Lung (tissue), 12 donors: ENCODE results near the gene DAAM1. TPM values are rescaled to one million over a fixed set of nuclear protein-coding genes. Genes with fewer than 3 reads are reported as not detected.

Experiments used
- ATAC-seq: fragments of 200-7000 bp; cut with Tn5 transposase; one replicate; pipeline ENCODE4 v1.9.1; 2020; ENCODE audit warnings: moderate number of reproducible peaks; ENCODE audit not compliant: insufficient read depth, low FRiP score
- DNase-seq, 3 donors: peaks; one replicate each; pipeline ENCODE4 v3.0.0-alpha.2; 2013 to 2017
- H3K27ac ChIP-seq, 2 donors: one replicate each; pipeline ENCODE4 v1.5.1; 2013; ENCODE audit warnings: mild to moderate bottlenecking in 2 of 2, moderate library complexity in 2 of 2, control low read depth in 1 of 2, inconsistent platforms in 1 of 2, low read depth in 1 of 2, low read length in 1 of 2
- H3K27me3 ChIP-seq, 3 donors: one replicate each; pipeline ENCODE4 v1.5.1; 2013; ENCODE audit warnings: low read length in 2 of 3; ENCODE audit not compliant: control insufficient read depth in 3 of 3, insufficient read depth in 3 of 3
- H3K36me3 ChIP-seq, 4 donors: one replicate each; pipeline ENCODE4 v1.5.1; 2013; ENCODE audit warnings: low read length in 4 of 4, mild to moderate bottlenecking in 1 of 4, moderate library complexity in 1 of 4; ENCODE audit not compliant: control insufficient read depth in 4 of 4, insufficient read depth in 4 of 4
- H3K4me1 ChIP-seq, 5 donors: one replicate each; pipeline ENCODE4 v1.5.1; 2013; ENCODE audit warnings: low read length in 5 of 5, mild to moderate bottlenecking in 2 of 5, moderate library complexity in 1 of 5; ENCODE audit not compliant: control insufficient read depth in 5 of 5, insufficient read depth in 5 of 5
- H3K4me3 ChIP-seq: one replicate; pipeline ENCODE4 v1.5.1; 2013; ENCODE audit warnings: mild to moderate bottlenecking, control low read depth, moderate library complexity
- H3K9ac ChIP-seq, 2 donors: one replicate each; pipeline ENCODE4 v1.5.1; 2013; ENCODE audit warnings: low read length in 2 of 2, control low read depth in 1 of 2; ENCODE audit not compliant: insufficient read depth in 1 of 2
- H3K9me3 ChIP-seq, 4 donors: one replicate each; pipeline ENCODE4 v1.5.1; 2013; ENCODE audit warnings: low read length in 3 of 4, mild to moderate bottlenecking in 1 of 4, moderate library complexity in 1 of 4; ENCODE audit not compliant: control insufficient read depth in 4 of 4, insufficient read depth in 3 of 4
- CTCF ChIP-seq: IDR thresholded peaks from 2 replicates; pipeline ENCODE4 v1.5.1; 2012; ENCODE audit warnings: mild to moderate bottlenecking; ENCODE audit errors: control extremely low read depth, extremely low read depth
- WGBS, 2 donors: extraction: QIAGEN DNeasy Blood & Tissue Kit; methylation state at CpG; one replicate each; pipeline ENCODE4 v1.1.7; 2013; 5-methylcytosine and 5-hydroxymethylcytosine counted together
- polyA plus RNA-seq, 2 donors: library from polyadenylated mRNA; stranded (reverse); fragments of 200-250 nt; gene quantifications; one replicate each; pipeline ENCODE4 v1.2.1, GENCODE V29; 2013
- total RNA-seq, 2 donors: library from RNA; depleted of rRNA in 1 of 2; stranded (reverse); fragments of >200 nt in 1 of 2; gene quantifications; one replicate each; pipeline ENCODE4 v1.2.1, GENCODE V29; 2014 to 2021
- donor health status: control.
- donor health status: control.
- donor health status: Bipolar disorder and iron deficiency.
- donor health status: healthy.
- donor health status: DM: yes; HTN: yes; CAD: no.

Gene DAAM1
- total and polyA plus RNA-seq, 4 donors: 10.3 to 84.6 (median 32.6) TPM

- WGBS, 2 donors: 66 to 78% methylated on average over 7 of the region's 7 CpGs
- Histone ChIP-seq H3K9me3 (no peaks in the 10 kb centered on the region), H3K36me3 (peaks cover 2 to 23% (median 16%) of the 10 kb centered on the region in 4 donors), H3K27me3 (no peaks in the 10 kb centered on the region), H3K27ac (no peak overlapping the region), H3K4me3 (no peak overlapping the region), H3K4me1 (peaks cover 0 to 28% (median 3%) of the 10 kb centered on the region in 5 donors), H3K9ac (no peak overlapping the region)
- no peak for DNase-seq
- no peak for ATAC-seq
- TF ChIP-seq CTCF: no peak
These were observed 74.4 kb downstream of the DAAM1 start for GRCh38 chr14:59262717-59263454.

GRCh38 chr14:59265808-59266207 is 77.3 kb downstream of the DAAM1 start:
- H3K9me3 ChIP-seq: no peaks in the 10 kb centered on the region
- H3K4me1 ChIP-seq: peaks cover 0 to 32% (median 3%) of the 10 kb centered on the region in 5 donors
- H3K27me3 ChIP-seq: no peaks in the 10 kb centered on the region
- no peak for DNase-seq
- TF ChIP-seq CTCF: no peak
- peaks cover 4 to 27% (median 22%) of the 10 kb centered on the region in 4 donors for H3K36me3 ChIP-seq
- H3K4me3 ChIP-seq: no peak overlapping the region
- ATAC-seq: no peak
- no peak overlapping the region for H3K9ac ChIP-seq
- H3K27ac ChIP-seq: peak overlapping the region in 1 of 2 donors; percentile 1

- TF ChIP-seq CTCF: no peak
- Histone ChIP-seq H3K27ac (no peak overlapping the region), H3K27me3 (no peaks in the 10 kb centered on the region), H3K36me3 (peaks cover 4 to 27% (median 22%) of the 10 kb centered on the region in 4 donors), H3K9ac (no peak overlapping the region), H3K4me1 (peaks cover 0 to 26% (median 3%) of the 10 kb centered on the region in 5 donors), H3K4me3 (no peak overlapping the region), H3K9me3 (no peaks in the 10 kb centered on the region)
- WGBS, 2 donors: 96 to 98% methylated on average over 2 of the region's 2 CpGs
- ATAC-seq (no peak), DNase-seq (no peak)
These were observed 78.6 kb downstream of the DAAM1 start for GRCh38 chr14:59267046-59267445.

GRCh38 chr14:59268011-59268410 is 79.5 kb downstream of the DAAM1 start:
- Histone ChIP-seq H3K27me3 (no peaks in the 10 kb centered on the region), H3K36me3 (peaks cover 4 to 27% (median 22%) of the 10 kb centered on the region in 4 donors), H3K4me3 (no peak overlapping the region), H3K9ac (no peak overlapping the region), H3K9me3 (no peaks in the 10 kb centered on the region), H3K27ac (no peak overlapping the region), H3K4me1 (peaks cover 0 to 25% (median 2%) of the 10 kb centered on the region in 5 donors)
- 93 to 95% methylated on average over 10 of the region's 10 CpGs for WGBS, 2 donors
- TF ChIP-seq CTCF: no peak
- DNase-seq: no peak
- no peak for ATAC-seq
